Fibroblast of gingiva (primary cell): ENCODE measurements around the gene WDR11.

Experiments
- DNase-seq: peaks from one replicate; pipeline ENCODE4 v3.0.0-alpha.2; 2011; ENCODE audit warnings: low read depth

Gene WDR11

GRCh38 chr10:120850911-120851865 lies at the start of gene WDR11:
TSS of gene WDR11 (plus strand) at chr10:120851362. CDS start at chr10:120851421, 59 bp downstream.
- DNase-seq: peak; percentile 91

- DNase-seq: no peak
Observed at GRCh38 chr10:120802935-120803334, 48.2 kb upstream of the WDR11 start.

- DNase-seq: no peak
Observed at GRCh38 chr10:120803972-120804371, 47.2 kb upstream of the WDR11 start.

- no peak for DNase-seq
Observed at GRCh38 chr10:120805014-120805812, 45.9 kb upstream of the WDR11 start.

GRCh38 chr10:120806081-120806480 lies 45.1 kb upstream of the WDR11 start:
- DNase-seq: no peak

- no peak for DNase-seq
Observed at GRCh38 chr10:120810298-120810697, 40.9 kb upstream of the WDR11 start.

- DNase-seq: no peak
Observed at GRCh38 chr10:120813085-120813484, 38.1 kb upstream of the WDR11 start.

- no peak for DNase-seq
Observed at GRCh38 chr10:120818301-120818700, 32.9 kb upstream of the WDR11 start.

GRCh38 chr10:120819366-120819765 lies 31.8 kb upstream of the WDR11 start:
- DNase-seq: no peak

- no peak for DNase-seq
Observed at GRCh38 chr10:120823266-120823665, 27.9 kb upstream of the WDR11 start.

- DNase-seq: no peak
Observed at GRCh38 chr10:120824881-120825309, 26.3 kb upstream of the WDR11 start.

- no peak for DNase-seq
Observed at GRCh38 chr10:120825878-120826769, 25.0 kb upstream of the WDR11 start.

- no peak for DNase-seq
Observed at GRCh38 chr10:120827251-120827875, 23.8 kb upstream of the WDR11 start.

GRCh38 chr10:120828763-120829319 lies 22.3 kb upstream of the WDR11 start:
- DNase-seq: no peak

GRCh38 chr10:120832106-120832505 lies 19.1 kb upstream of the WDR11 start:
- no peak for DNase-seq

- no peak for DNase-seq
Observed at GRCh38 chr10:120833222-120833928, 17.8 kb upstream of the WDR11 start.

GRCh38 chr10:120835603-120836002 lies 15.6 kb upstream of the WDR11 start:
- DNase-seq: no peak

- no peak for DNase-seq
Observed at GRCh38 chr10:120838941-120839340, 12.2 kb upstream of the WDR11 start.

GRCh38 chr10:120841522-120842189 lies 9.5 kb upstream of the WDR11 start:
- DNase-seq: no peak

GRCh38 chr10:120854388-120854787 lies 3.2 kb downstream of the WDR11 start:
- DNase-seq: no peak
